Smooth muscle cell (in vitro differentiated cells): Measurements from ENCODE around the gene ECSCR. TPM values are rescaled to one million over a fixed set of nuclear protein-coding genes. Genes with fewer than 3 reads are reported as not detected.
"Not testable (repeated sequence)": the region's sequence is repeated elsewhere in the genome, so short reads cannot be mapped to it uniquely, and the experiment has no call there.

Experiments used
- DNase-seq: peaks from one replicate; lab custom pipeline; 2025; ENCODE audit not compliant: unreplicated experiment; lab: John Stamatoyannopoulos, UW
- H2AFZ ChIP-seq: fragments of 200-600 bp; sonication (generic); 2 replicates; pipeline ENCODE4 v1.6.0; 2016; ENCODE audit warnings: antibody characterized with exemption, low read depth, mild to moderate bottlenecking
- H3F3A ChIP-seq: fragments of 200-600 bp; sonication (generic); 2 replicates; pipeline ENCODE4 v1.6.0; 2017; ENCODE audit warnings: antibody characterized with exemption, low read depth
- H3K27ac ChIP-seq: fragments of 200-600 bp; sonication (generic); 2 replicates; pipeline ENCODE4 v1.5.1; 2016; ENCODE audit warnings: low read depth, mild to moderate bottlenecking
- H3K27me3 ChIP-seq: fragments of 200-600 bp; sonication (generic); 2 replicates; pipeline ENCODE4 v1.6.1; 2016; ENCODE audit warnings: low read depth, mild to moderate bottlenecking
- H3K36me3 ChIP-seq: fragments of 200-600 bp; sonication (generic); 2 replicates; pipeline ENCODE4 v1.5.1; 2016; ENCODE audit warnings: low read depth
- H3K4me1 ChIP-seq: fragments of 200-600 bp; sonication (generic); 2 replicates; pipeline ENCODE4 v1.5.1; 2016; ENCODE audit warnings: low read depth
- H3K4me2 ChIP-seq: fragments of 200-600 bp; sonication (generic); 2 replicates; pipeline ENCODE4 v1.6.0; 2016; ENCODE audit warnings: mild to moderate bottlenecking
- H3K4me3 ChIP-seq: fragments of 200-600 bp; sonication (generic); 2 replicates; pipeline ENCODE4 v1.5.1; 2016; ENCODE audit warnings: mild to moderate bottlenecking
- H3K79me2 ChIP-seq: fragments of 200-600 bp; sonication (generic); 2 replicates; pipeline ENCODE4 v1.6.0; 2016; ENCODE audit warnings: low read depth, mild to moderate bottlenecking
- H3K9ac ChIP-seq: fragments of 200-600 bp; sonication (generic); 2 replicates; pipeline ENCODE4 v1.6.0; 2016; ENCODE audit warnings: low read depth
- H3K9me3 ChIP-seq: fragments of 200-600 bp; sonication (generic); replicated peaks from 2 replicates; pipeline ENCODE4 v1.5.1; 2016; ENCODE audit warnings: low read depth
- H4K20me1 ChIP-seq: fragments of 200-600 bp; sonication (generic); 2 replicates; pipeline ENCODE4 v1.6.0; 2016; ENCODE audit warnings: low read depth
- CTCF ChIP-seq: fragments of 200-600 bp; sonication (generic); IDR thresholded peaks from 2 replicates; pipeline ENCODE4 v1.5.1; 2017; ENCODE audit warnings: borderline replicate concordance, mild to moderate bottlenecking, antibody characterized with exemption; ENCODE audit not compliant: insufficient read depth, poor library complexity, severe bottlenecking
- WGBS: methylation state at CpG from one replicate; pipeline ENCODE4 v1.1.7; 2016; ENCODE audit warnings: low lambda C conversion rate; 5-methylcytosine and 5-hydroxymethylcytosine counted together
- polyA plus RNA-seq: library from polyadenylated mRNA; unstranded; fragments of >200 nt; fragmentation: Nextera tagmentation; extraction: Ambion mirVana; gene quantifications from 2 replicates; pipeline ENCODE4 v1.2.1, GENCODE V29; 2016
- total RNA-seq: library from RNA; depleted of rRNA; stranded (reverse); fragments of >200 nt; gene quantifications from 2 replicates; pipeline ENCODE4 v1.2.3, GENCODE V29; 2014

Gene ECSCR
- 1.7 TPM in 1 of 2 replicates, not detected in the other for total RNA-seq
- 0.41 and 0.52 TPM in 2 replicates for polyA plus RNA-seq

- no peak within 1 kb of the TSS for H3K4me3 ChIP-seq
- H3K4me1 ChIP-seq, result no peaks in the 10 kb centered on the region
- DNase-seq, result no peak
- no peaks in the 10 kb centered on the region for H3K79me2 ChIP-seq
- no peaks in the 10 kb centered on the region for H3K9me3 ChIP-seq
- peak within 1 kb of the TSS; percentile 17 for H3K27ac ChIP-seq
- no peak for TF ChIP-seq CTCF
- peak within 1 kb of the TSS; percentile 22 for H3K4me2 ChIP-seq
- no peaks in the 10 kb centered on the region for H3K27me3 ChIP-seq
- H4K20me1 ChIP-seq, result no peaks in the 10 kb centered on the region
- H2AFZ ChIP-seq, result peak within 1 kb of the TSS; percentile 30
- no peaks in the 10 kb centered on the region for H3K36me3 ChIP-seq
- no peaks in the 10 kb centered on the region for H3F3A ChIP-seq
- WGBS, result 83% methylated on average over 10 of the region's 10 CpGs
- no peak within 1 kb of the TSS for H3K9ac ChIP-seq
Observed at GRCh38 chr5:139462586-139463276, at the start of gene ECSCR. Gene ECSCR (minus strand): TSS chr5:139462743. CDS start chr5:139462670, 73 bp downstream.

GRCh38 chr5:139504722-139505121, 42.2 kb upstream of the ECSCR start:
- not testable (repeated sequence) for H3K27me3 ChIP-seq, H4K20me1 ChIP-seq, DNase-seq, H3K79me2 ChIP-seq, H3K9ac ChIP-seq, H3K9me3 ChIP-seq, H3K4me2 ChIP-seq, H3F3A ChIP-seq, H3K36me3 ChIP-seq, H3K27ac ChIP-seq, H3K4me3 ChIP-seq, H3K4me1 ChIP-seq
- WGBS, result 76% methylated on average over 5 of the region's 5 CpGs
- H2AFZ ChIP-seq, result peak overlapping the region; percentile 49

GRCh38 chr5:139503879-139504278, 41.3 kb upstream of the ECSCR start:
- H3K4me1 ChIP-seq, H3K27ac ChIP-seq, H3K27me3 ChIP-seq, H4K20me1 ChIP-seq, H3K9me3 ChIP-seq, H3K36me3 ChIP-seq, H3K79me2 ChIP-seq, H3F3A ChIP-seq, DNase-seq, H3K9ac ChIP-seq: not testable (repeated sequence)
- 53% methylated on average over 15 of the region's 15 CpGs for WGBS
- Histone ChIP-seq H3K4me3 (peak overlapping the region; percentile 36), H2AFZ (peak overlapping the region; percentile 49), H3K4me2 (peak overlapping the region; percentile 62)

- H3F3A ChIP-seq, DNase-seq, H3K27ac ChIP-seq, H3K4me1 ChIP-seq, H3K9ac ChIP-seq, H3K79me2 ChIP-seq, H3K27me3 ChIP-seq, H3K36me3 ChIP-seq, H3K9me3 ChIP-seq, H4K20me1 ChIP-seq: not testable (repeated sequence)
- Histone ChIP-seq H2AFZ (peak overlapping the region; percentile 49), H3K4me3 (peak overlapping the region; percentile 36), H3K4me2 (peak overlapping the region; percentile 62)
- WGBS, result 94% methylated on average over 15 of the region's 15 CpGs
Observed at GRCh38 chr5:139503036-139503817, 40.7 kb upstream of the ECSCR start.

GRCh38 chr5:139501381-139501780, 38.8 kb upstream of the ECSCR start:
- H3K9me3 ChIP-seq, result no peaks in the 10 kb centered on the region
- 88% methylated on average over 4 of the region's 4 CpGs for WGBS
- H3K9ac ChIP-seq, result no peak overlapping the region
- TF ChIP-seq CTCF, result no peak
- H3K4me3 ChIP-seq, result no peak overlapping the region
- H4K20me1 ChIP-seq, result no peaks in the 10 kb centered on the region
- H3K27ac ChIP-seq, result no peak overlapping the region
- H3K4me2 ChIP-seq, result no peak overlapping the region
- H3K27me3 ChIP-seq, result no peaks in the 10 kb centered on the region
- H3K36me3 ChIP-seq, result no peaks in the 10 kb centered on the region
- peaks cover 5% of the 10 kb centered on the region for H3K4me1 ChIP-seq
- no peaks in the 10 kb centered on the region for H3K79me2 ChIP-seq
- no peaks in the 10 kb centered on the region for H3F3A ChIP-seq
- DNase-seq, result no peak
- H2AFZ ChIP-seq, result no peak overlapping the region
